Choroid plexus epithelial cell (primary cell): Measurements from ENCODE around the gene ZNF644.

Experiments used
- DNase-seq: peaks from one replicate; pipeline ENCODE4 v3.0.0-alpha.2; 2010; ENCODE audit warnings: low read depth
- H3K4me3 ChIP-seq: 2 replicates; pipeline ENCODE4 v1.5.1; 2011; ENCODE audit warnings: low read depth, mild to moderate bottlenecking, control low read depth, low read length, moderate library complexity
- CTCF ChIP-seq: conservative IDR thresholded peaks from 2 replicates; pipeline ENCODE4 v1.5.1; 2011; ENCODE audit warnings: low read depth, mild to moderate bottlenecking, control low read depth, inconsistent platforms, low read length, moderate library complexity

Gene ZNF644

DNA sequence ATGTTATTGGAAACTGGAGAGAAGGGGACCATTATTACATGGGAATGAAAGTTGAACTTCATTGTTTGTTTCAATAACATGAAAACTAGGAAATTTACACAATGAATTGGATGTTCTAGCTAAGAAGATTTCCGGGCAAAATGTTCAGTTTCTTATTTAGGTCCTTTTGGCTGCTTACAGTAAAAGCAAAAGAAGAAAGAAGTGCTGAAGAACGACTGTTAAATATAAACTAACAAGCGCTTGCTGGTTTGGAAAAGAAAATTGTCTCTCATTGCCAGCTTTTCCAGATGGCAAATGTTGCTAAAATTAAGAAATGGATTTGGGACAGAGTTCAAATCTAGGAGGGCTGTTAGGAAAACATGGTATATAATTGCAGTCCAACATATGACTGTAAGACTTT lies 139.6 kb downstream of the ZNF644 start:
- DNase-seq = no peak
- no peak for TF ChIP-seq CTCF

GRCh38 chr1:90881034-90881433 lies 140.8 kb downstream of the ZNF644 start:
- DNase-seq = no peak
- no peak overlapping the region for H3K4me3 ChIP-seq
- no peak for TF ChIP-seq CTCF

More for the DNA sequence above, 139.6 kb downstream of the ZNF644 start:
- H3K4me3 ChIP-seq = no peak overlapping the region

DNA sequence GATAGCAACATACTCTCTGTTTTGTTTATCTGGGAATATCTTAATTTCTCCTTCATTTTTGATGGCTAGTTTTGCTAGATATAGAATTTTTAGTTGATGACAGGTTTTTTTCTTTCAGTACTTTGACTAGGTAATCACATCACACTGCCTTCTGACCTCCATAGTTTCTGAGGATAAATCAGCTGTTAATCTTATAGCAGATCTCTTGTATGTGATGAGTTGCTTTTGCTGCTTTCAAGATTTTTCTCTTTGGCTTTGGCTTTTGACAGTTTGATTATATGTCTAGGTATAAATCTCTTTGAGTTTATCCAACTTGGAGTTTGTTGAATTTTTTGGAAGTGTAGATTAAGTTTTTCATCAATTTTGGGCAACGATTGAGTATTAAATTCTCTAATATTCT lies 142.6 kb downstream of the ZNF644 start:
- H3K4me3 ChIP-seq = no peak overlapping the region
- peak; percentile 8 for DNase-seq
- TF ChIP-seq CTCF = no peak

- no peak for DNase-seq
- no peak for TF ChIP-seq CTCF
- no peak overlapping the region for H3K4me3 ChIP-seq
Measured at GRCh38 chr1:90876101-90876500, 145.7 kb downstream of the ZNF644 start.
